Lower leg skin (tissue), 3 donors: ENCODE data around the gene AP3D1.

Experiments used
- POLR2A ChIP-seq, 2 donors: fragments of 450-650 bp; IDR thresholded peaks; one replicate each; pipeline ENCODE4 v1.6.1; 2016 to 2017; ENCODE audit warnings: antibody characterized with exemption in 2 of 2, mild to moderate bottlenecking in 1 of 2, moderate library complexity in 1 of 2
- TF ChIP-seq, protein P1 (sequence below), 3 donors: fragments of 450-650 bp; IDR thresholded peaks; one replicate each; pipeline ENCODE4 v1.5.1; 2016; ENCODE audit warnings: antibody characterized with exemption in 3 of 3, mild to moderate bottlenecking in 3 of 3, moderate library complexity in 2 of 3

- TF ChIP-seq, protein P1, sequence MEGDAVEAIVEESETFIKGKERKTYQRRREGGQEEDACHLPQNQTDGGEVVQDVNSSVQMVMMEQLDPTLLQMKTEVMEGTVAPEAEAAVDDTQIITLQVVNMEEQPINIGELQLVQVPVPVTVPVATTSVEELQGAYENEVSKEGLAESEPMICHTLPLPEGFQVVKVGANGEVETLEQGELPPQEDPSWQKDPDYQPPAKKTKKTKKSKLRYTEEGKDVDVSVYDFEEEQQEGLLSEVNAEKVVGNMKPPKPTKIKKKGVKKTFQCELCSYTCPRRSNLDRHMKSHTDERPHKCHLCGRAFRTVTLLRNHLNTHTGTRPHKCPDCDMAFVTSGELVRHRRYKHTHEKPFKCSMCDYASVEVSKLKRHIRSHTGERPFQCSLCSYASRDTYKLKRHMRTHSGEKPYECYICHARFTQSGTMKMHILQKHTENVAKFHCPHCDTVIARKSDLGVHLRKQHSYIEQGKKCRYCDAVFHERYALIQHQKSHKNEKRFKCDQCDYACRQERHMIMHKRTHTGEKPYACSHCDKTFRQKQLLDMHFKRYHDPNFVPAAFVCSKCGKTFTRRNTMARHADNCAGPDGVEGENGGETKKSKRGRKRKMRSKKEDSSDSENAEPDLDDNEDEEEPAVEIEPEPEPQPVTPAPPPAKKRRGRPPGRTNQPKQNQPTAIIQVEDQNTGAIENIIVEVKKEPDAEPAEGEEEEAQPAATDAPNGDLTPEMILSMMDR (IDR thresholded peaks at IDR 0.05): peak in 1 of 3 donors; percentile 48
- peak in 1 of 2 donors; percentile 55 for TF ChIP-seq POLR2A (IDR thresholded peaks at IDR 0.05)
These were observed 55.3 kb downstream of the AP3D1 start, which contains the start of gene MOB3A for GRCh38 chr19:2096034-2096479.
